ENCODE results near the gene PTX3.

PTX3 gene

GRCh38 chr3:157469561-157470294 lies 33.1 kb downstream of the PTX3 start:
- DNase-seq (ENCODE audit: insufficient read length, low spot score), result no peak
- FAIRE-seq, result no peak

- no peak for FAIRE-seq
- DNase-seq (ENCODE audit: insufficient read length, low spot score), result no peak
These were observed 34.4 kb downstream of the PTX3 start for GRCh38 chr3:157471064-157471463.

GRCh38 chr3:157472648-157473047 lies 36.0 kb downstream of the PTX3 start:
- DNase-seq (ENCODE audit: insufficient read length, low spot score), result no peak
- no peak for FAIRE-seq

- no peak for DNase-seq (ENCODE audit: insufficient read length, low spot score)
- no peak for FAIRE-seq
These were observed 39.3 kb downstream of the PTX3 start for GRCh38 chr3:157475921-157476414.

GRCh38 chr3:157477441-157477840 lies 40.8 kb downstream of the PTX3 start:
- no peak for DNase-seq (ENCODE audit: insufficient read length, low spot score)
- no peak for FAIRE-seq

GRCh38 chr3:157479464-157480243 lies 43.0 kb downstream of the PTX3 start:
- DNase-seq (ENCODE audit: insufficient read length, low spot score) (no peak), FAIRE-seq (no peak)

- FAIRE-seq (no peak), DNase-seq (ENCODE audit: insufficient read length, low spot score) (no peak)
These were observed 50.7 kb downstream of the PTX3 start for GRCh38 chr3:157487339-157487738.

- no peak for FAIRE-seq
- no peak for DNase-seq (ENCODE audit: insufficient read length, low spot score)
These were observed 51.5 kb downstream of the PTX3 start for GRCh38 chr3:157488144-157488543.

- DNase-seq (ENCODE audit: insufficient read length, low spot score) (no peak), FAIRE-seq (no peak)
These were observed 54.5 kb downstream of the PTX3 start for GRCh38 chr3:157491136-157491535.

All from GM19239 (cell line).